Stimulated activated CD8-positive, alpha-beta memory T cell treated with anti-CD3 and anti-CD28 coated beads, Interleukin-12 subunit alpha, Interleukin-12 subunit beta, amount 100 ng/mL, for 4 hours (primary cell): Measurements from ENCODE around the gene PROM2.

ENCODE experiments used
- DNase-seq: peaks from one replicate; pipeline ENCODE4 v3.0.0-alpha.2; 2020; ENCODE audit warnings: low read depth

PROM2 gene

GRCh38 chr2:95307878-95308277 is 33.6 kb downstream of the PROM2 start:
- DNase-seq = no peak

GRCh38 chr2:95308426-95308990 is 34.3 kb downstream of the PROM2 start:
- no peak for DNase-seq

DNA sequence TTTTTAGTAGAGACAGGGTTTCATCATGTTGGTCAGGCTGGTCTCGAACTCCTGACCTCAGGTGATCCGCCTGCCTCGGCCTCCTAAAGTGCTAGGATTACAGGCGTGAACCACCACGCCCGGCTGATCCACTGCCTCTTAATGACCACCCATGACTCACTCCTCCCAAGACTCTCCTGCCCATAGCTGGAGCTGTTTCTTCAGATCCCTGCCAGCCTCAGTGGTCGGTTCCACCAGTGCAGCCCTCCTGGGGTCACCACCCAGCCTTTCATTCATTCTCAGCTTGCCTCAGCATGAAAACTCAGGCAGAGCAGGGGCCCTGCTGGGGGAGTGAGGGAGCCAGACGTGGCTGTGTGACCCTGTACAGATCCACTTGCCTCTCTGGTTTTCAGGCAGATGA is 35.4 kb downstream of the PROM2 start:
- DNase-seq = no peak

- no peak for DNase-seq
These were observed 36.0 kb downstream of the PROM2 start for GRCh38 chr2:95310216-95310615.

DNA sequence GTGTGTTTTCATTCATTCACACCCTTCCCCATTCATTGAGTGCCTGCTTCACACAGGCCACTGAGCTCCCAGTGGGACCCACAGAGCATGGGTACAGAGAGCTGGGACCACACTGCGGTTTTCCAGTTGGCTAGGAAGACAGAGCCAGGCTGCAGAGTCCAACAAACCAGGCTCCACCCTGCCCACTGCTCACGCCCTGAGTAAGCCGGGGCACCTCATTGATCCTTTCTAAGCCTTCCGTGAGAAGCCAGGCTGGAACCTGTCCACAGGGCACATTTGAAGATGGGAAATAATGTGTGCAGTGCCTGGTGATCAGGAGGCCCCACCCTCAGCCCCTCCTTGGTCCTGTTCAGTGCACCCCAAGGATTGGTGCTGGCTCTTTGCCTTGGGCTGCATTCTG is 36.4 kb downstream of the PROM2 start:
- no peak for DNase-seq

GRCh38 chr2:95311815-95312542 is 37.7 kb downstream of the PROM2 start:
- DNase-seq = no peak

DNA sequence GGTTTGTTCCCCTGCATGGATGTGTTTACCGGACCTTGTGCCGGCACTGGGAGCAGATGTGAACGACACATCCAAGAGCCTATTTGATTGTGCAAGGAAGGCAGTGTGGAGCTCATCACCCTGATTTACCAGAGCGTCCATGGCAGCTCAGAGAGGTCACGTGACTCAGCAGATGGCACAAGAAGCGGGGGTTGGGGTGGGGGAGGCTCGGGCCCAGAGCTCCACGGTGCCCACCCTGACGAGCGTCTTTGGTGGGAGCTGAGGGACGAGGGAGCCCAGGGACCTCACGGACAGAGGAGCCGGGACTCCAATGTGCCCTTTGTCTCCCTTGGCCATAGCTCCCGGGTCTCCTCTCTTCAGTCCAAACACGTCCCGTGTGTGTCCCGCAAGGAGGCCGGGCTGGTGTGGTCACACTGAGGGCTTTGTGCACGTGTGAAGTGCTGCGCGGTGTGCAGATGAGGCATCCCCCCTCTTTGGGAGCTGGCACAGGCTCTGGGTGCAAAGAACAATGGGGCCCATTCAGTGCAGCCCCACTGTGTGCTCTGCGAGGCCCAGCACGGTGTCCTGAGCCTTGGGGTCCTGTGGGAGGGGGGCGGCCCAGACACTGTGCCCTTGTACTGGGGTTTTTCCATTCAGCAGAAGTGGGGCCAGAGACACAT is 38.4 kb downstream of the PROM2 start:
- DNase-seq = no peak

DNA sequence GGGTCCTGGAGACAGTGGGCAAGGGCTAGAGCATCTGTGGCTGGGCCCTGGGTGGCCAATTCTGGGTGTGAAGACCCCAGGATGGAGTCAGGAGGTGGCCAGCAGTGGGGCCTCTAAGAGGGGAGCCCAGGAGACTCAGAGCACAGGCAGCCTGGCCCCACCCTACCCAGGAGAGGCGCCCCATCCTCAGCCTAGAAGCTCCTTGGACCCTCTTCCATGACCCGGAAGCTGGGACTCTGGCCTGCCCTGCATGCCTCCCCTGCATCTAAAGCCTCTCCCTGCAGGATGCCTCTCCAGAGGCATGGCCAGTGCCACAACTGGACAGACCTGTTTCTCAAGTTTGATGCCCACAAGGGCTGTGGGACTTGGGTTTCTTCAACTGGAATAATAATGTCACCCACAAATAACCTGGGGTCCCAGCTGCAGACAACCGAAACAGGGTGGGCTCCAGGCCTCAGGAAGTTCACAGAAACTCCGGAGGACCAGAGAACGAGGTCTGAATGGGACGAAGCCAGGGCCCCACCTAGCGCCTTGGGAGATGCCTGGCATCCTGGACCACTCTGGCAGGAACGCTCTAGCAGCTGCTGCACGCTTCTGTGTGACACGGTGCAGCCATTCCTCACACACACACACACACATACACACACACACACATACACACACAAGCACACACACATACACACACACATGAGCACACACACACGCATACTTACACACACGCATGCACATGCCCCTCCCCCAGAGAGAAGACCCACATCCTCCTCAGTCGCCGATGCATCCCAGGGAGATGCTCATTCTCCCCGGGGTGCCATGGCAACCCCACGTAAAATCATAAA is 39.3 kb downstream of the PROM2 start:
- DNase-seq = no peak

- DNase-seq = no peak
These were observed 40.3 kb downstream of the PROM2 start for GRCh38 chr2:95314598-95314963.

DNA sequence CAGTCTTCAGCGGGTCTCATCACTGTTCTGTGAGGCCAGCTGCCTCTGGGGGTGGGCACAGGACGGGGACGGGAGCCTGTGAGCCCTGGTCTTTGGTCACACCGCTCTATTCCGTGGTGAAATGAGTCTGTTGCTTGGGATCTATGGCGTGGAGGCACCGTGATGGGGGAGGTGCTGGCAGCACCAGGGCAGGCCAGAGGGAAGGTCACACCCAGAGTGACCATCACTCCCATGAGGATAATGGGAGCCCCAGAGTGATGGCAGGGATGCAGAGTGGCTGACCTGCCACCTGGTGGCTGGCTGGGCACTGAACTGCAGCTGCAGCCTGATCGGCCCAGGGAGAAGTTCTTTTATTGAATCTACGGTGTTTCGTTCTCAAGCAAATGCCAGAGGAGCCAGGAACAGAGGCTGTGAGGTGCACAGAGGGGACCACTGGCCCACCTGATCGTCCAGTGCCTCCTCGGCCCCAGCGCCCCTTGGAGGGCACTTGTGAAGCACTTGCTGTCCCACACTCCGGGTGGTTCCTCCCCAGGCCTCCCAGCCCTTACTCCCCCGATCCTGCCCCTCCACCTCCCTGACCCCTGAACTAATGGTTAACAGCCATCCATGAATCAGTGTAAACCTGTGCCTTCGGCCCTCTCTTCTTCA is 40.8 kb downstream of the PROM2 start:
- DNase-seq = no peak

DNA sequence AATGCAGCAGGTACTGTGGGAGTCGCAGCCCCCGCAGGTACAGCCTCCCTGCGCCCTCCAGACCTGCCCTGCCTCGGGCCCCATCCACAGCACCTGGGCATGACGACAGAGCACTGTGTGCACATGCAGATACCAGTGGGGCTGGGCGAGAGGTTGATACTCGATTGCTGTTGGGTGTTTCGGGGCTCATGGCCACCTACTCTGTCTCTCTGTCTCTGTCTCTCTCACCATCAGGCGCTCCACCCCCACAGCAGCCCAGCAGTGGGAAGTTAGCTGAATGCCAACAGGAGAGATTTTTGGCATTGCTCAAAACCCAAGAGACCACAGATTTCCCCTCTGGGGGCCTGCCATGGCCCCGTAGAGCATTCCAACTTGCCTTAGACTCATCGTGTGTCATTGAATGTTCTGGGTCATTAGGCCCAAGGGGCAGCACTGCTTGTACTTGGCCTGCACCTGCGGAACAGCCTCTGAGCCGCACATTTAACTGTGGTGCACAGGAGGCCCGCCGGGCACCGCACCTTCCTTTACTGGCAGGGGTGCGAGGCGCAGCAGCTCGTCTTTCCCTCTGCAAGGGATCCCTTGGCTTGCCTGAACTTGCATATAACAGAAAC is 41.7 kb downstream of the PROM2 start:
- DNase-seq = no peak

DNA sequence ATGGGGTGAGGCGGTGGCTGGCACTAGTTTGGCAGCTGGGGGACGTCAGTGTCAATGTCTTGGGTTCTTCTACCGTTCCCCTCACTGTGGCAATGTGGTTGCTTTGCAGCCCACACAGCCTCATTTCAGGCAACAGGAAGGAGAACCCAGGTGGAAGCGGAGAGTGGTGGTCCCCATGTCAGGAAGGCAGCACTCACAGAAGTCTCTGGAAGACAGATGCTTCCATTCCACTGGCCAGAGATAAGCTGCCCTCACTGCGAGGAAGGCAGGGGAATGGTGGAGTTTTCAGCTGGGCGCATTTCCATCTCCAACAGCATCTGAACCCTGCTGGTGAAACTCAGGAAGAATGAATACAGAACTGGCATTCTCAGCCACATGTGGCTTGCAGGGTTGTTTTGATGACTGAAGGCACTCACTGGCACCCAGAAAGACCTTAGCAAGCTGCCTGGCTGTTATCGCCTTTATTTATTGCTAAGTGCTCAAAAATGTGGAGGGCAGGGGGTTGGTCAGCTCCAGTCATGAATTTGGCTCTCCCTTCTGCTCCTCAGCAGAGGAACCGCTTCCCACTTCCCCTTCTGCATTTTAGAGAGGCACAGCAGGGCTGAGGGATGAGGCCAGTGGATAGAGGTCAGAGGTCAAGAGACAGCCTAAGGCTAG is 42.3 kb downstream of the PROM2 start:
- DNase-seq = no peak

GRCh38 chr2:95317123-95317500 is 42.9 kb downstream of the PROM2 start:
- no peak for DNase-seq

GRCh38 chr2:95317665-95318425 is 43.6 kb downstream of the PROM2 start:
- no peak for DNase-seq

DNA sequence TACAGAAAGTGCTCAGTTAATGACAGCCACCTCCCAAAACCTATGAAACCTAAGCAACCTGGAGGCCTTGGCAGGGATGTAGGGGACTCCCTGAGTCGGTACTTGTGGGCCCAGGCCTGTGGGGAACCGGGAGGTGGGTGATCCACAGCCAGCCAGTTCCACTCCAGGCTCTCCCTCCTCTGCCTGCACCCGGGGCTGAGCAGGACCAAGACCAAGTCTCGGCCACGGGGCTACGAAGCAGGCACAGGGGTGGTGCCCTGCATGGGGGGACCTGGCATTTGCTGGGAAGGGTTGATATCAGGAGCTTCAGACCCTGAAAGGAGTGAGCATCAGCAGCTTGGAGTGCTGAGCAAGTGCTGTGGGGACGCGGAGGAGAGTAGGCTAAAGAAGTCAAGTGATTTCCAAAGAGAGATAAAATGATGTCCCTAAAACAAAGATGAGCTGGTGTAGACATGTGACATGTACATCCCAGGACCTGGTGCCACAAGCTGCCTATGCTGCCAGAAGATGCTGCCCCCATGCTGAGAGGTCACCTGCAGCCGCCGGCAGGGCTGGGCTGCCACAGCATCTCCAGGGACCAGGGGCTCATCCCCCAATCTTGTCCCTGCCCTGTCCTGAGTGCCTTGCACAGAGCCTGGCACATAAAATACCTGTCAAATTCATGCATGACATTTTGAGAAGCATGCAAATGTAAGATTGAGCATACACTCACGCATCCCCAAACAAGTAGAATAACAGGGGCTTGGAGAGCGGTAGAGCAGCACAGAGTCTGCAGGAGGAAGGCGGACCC is 44.4 kb downstream of the PROM2 start:
- DNase-seq = no peak

- DNase-seq = no peak
These were observed 45.5 kb downstream of the PROM2 start for GRCh38 chr2:95319481-95320343.

- no peak for DNase-seq
These were observed 46.1 kb downstream of the PROM2 start for GRCh38 chr2:95320344-95320712.

GRCh38 chr2:95320986-95321767 is 46.9 kb downstream of the PROM2 start:
- DNase-seq = no peak
